Measurements from ENCODE around the gene PSMD7.

Gene PSMD7

DNA sequence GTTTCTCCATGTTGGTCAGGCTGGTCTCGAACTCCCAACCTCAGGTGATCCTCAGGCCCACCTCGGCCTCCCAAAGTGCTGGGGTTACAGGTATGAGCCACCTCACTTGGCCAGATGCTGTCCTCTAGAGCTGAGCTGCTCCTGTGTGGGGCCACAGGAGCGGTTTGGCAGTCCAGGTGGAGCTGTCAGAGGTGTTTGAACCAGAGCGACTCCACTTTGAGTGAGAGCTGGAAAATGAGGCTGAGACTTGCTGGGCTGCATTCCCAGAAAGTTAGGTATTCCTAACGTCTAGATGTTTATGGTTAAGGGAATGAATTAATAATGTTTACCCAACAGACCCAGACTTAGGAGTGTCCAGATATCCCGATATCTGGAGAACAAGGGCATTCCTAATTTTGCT, 16.8 kb upstream of the PSMD7 start:
- TF ChIP-seq CTCF (IDR thresholded peaks at IDR 0.05; ENCODE audit: extremely low read depth, missing control alignments) = no peak
- DNase-seq (ENCODE audit: low spot score) = no peak

GRCh38 chr16:74280448-74280847, 16.2 kb upstream of the PSMD7 start:
- no peak for TF ChIP-seq CTCF (IDR thresholded peaks at IDR 0.05; ENCODE audit: extremely low read depth, missing control alignments)
- DNase-seq (ENCODE audit: low spot score) = no peak

GRCh38 chr16:74281300-74281699, 15.3 kb upstream of the PSMD7 start:
- DNase-seq (ENCODE audit: low spot score) = no peak
- TF ChIP-seq CTCF (IDR thresholded peaks at IDR 0.05; ENCODE audit: extremely low read depth, missing control alignments) = no peak

GRCh38 chr16:74283716-74284115, 12.9 kb upstream of the PSMD7 start:
- no peak for DNase-seq (ENCODE audit: low spot score)
- TF ChIP-seq CTCF (IDR thresholded peaks at IDR 0.05; ENCODE audit: extremely low read depth, missing control alignments) = no peak

DNA sequence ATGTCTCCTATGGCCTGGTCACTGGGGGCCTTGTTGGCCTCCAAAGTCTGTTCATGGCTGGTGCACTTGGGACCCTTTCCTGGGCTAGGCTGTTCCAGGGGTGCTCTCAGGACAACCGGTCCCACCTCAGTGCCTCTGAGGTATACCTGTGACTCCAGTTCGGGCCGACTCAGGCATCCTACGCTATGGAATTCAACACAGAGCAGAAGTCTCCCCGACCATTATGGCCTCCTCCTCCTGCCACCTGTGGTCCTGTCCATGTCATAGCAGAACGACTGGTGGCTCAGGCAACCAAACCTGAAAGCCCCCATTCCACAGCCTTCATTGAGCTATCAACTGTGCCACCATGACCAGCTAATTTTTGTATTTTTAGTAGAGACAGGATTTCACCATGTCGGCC, 8.5 kb upstream of the PSMD7 start:
- DNase-seq (ENCODE audit: low spot score) = no peak
- no peak for TF ChIP-seq CTCF (IDR thresholded peaks at IDR 0.05; ENCODE audit: extremely low read depth, missing control alignments)

DNA sequence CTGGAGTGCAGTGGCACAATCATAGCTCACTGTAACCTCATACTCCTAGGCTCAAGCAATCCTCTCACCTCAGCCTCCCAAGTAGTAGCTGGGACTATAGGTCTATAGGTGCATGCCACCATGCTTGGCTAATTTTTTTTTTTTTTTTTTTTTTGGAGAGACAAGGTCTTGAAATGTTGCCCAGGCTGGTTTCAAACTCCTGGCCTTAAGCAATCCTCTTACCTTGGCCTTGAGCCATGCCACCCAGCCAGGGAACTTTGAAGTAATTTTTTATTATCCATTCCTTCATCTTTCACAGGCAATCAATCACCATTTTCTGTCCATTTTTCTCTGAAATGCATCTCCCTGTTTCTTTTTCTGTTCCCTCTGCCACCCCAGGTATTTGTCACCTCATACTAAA, 6.3 kb upstream of the PSMD7 start:
- no peak for DNase-seq (ENCODE audit: low spot score)
- TF ChIP-seq CTCF (IDR thresholded peaks at IDR 0.05; ENCODE audit: extremely low read depth, missing control alignments) = no peak

DNA sequence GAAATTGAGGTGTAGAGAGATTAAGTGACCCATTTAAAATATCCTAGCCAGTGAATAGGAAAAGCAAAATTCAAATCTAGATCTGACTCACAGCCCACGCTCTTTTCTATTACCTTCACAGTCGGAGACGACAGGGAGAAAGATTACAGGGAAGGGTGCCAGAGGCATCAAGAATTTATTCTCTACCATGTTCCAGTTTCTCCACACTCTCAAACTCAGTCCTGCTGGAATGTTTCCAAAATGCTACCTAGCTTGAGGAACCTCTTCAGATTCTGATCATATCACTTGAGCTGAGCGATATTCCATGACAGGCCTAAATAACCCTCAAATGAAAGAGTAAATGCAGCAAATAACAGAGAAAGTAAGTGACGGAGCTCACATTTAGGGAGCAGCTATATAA, 5.4 kb upstream of the PSMD7 start:
- no peak for TF ChIP-seq CTCF (IDR thresholded peaks at IDR 0.05; ENCODE audit: extremely low read depth, missing control alignments)
- DNase-seq (ENCODE audit: low spot score) = no peak

Data from GM20000 (cell line).